H1 (cell line): ENCODE measurements around the gene COL26A1. TPM values are rescaled to one million over a fixed set of nuclear protein-coding genes. Genes with fewer than 3 reads are reported as not detected.

Experiments used
- CTCF ChIA-PET: fragments of 300-600 bp; sonication (Branson Sonifier 250); formaldehyde crosslinking; loops from one replicate; lab custom pipeline; 2021; ENCODE audit not compliant: partially characterized antibody; lab: Charles Lee
- POLR2A ChIA-PET: fragments of 300-600 bp; sonication (Branson Sonifier 250); formaldehyde crosslinking; loops from one replicate; lab custom pipeline; 2021; ENCODE audit warnings: inconsistent platforms; ENCODE audit not compliant: partially characterized antibody; lab: Charles Lee
- DNase-seq, 2 experiments: peaks; one replicate each; pipeline versions ENCODE4 v3.0.0 to v3.0.0-alpha.2; 2010 to 2022; ENCODE audit warnings: low spot score in 2 of 2, low read depth in 1 of 2, mixed read lengths in 1 of 2
- FAIRE-seq: peaks from 2 replicates; lab custom pipeline; 2011; peaks lifted over from hg19 to GRCh38; lab: Jason Lieb, UNC
- H2AFZ ChIP-seq: 2 replicates; pipeline ENCODE4 v1.8.1; 2012; ENCODE audit warnings: low read length, inconsistent platforms
- H2AK5ac ChIP-seq: 2 replicates; pipeline ENCODE4 v1.6.1; 2013; ENCODE audit warnings: low read depth, low read length
- H2BK120ac ChIP-seq: replicated peaks from 2 replicates; pipeline ENCODE3; 2013; ENCODE audit warnings: low read depth, low read length, inconsistent platforms
- H2BK12ac ChIP-seq: 2 replicates; pipeline ENCODE4 v1.6.1; 2013; ENCODE audit warnings: low read depth, low read length
- H2BK15ac ChIP-seq: 2 replicates; pipeline ENCODE4 v1.6.1; 2013; ENCODE audit warnings: low read length
- H2BK20ac ChIP-seq: 2 replicates; pipeline ENCODE4 v1.6.1; 2013; ENCODE audit warnings: low read length
- H2BK5ac ChIP-seq: 2 replicates; pipeline ENCODE4 v1.6.1; 2013; ENCODE audit warnings: low read depth, low read length
- H3K14ac ChIP-seq: 2 replicates; pipeline ENCODE4 v1.6.1; 2013; ENCODE audit warnings: inconsistent platforms; ENCODE audit not compliant: insufficient read length
- H3K18ac ChIP-seq: 2 replicates; pipeline ENCODE4 v1.6.1; 2013; ENCODE audit warnings: low read length; ENCODE audit errors: extremely low read depth
- H3K23ac ChIP-seq: 2 replicates; pipeline ENCODE4 v1.6.1; 2013; ENCODE audit warnings: inconsistent platforms; ENCODE audit not compliant: insufficient read length
- H3K23me2 ChIP-seq: 2 replicates; pipeline ENCODE4 v1.6.1; 2013; ENCODE audit warnings: low read depth, low read length
- H3K27ac ChIP-seq: 2 replicates; pipeline ENCODE4 v1.6.1; 2011; ENCODE audit warnings: low read depth, low read length, inconsistent platforms
- H3K27me3 ChIP-seq, 4 experiments: replicated peaks in 1 of 4; 1 replicate in 1 of 4; 2 replicates in 3 of 4; pipeline versions ENCODE4 v1.6.1 to v1.8.1; 2011 to 2013; ENCODE audit warnings: low read length in 3 of 4, mild to moderate bottlenecking in 3 of 4, inconsistent platforms in 2 of 4, mixed read lengths in 2 of 4, moderate library complexity in 1 of 4; ENCODE audit not compliant: control insufficient read depth in 3 of 4, insufficient read depth in 3 of 4; ENCODE audit errors: extremely low read depth in 1 of 4
- H3K36me3 ChIP-seq, 4 experiments: 2 replicates each; pipeline versions ENCODE4 v1.6.1 to v1.8.1; 2011 to 2013; ENCODE audit warnings: mild to moderate bottlenecking in 4 of 4, low read length in 3 of 4, moderate library complexity in 2 of 4, control low read depth in 1 of 4, inconsistent platforms in 1 of 4; ENCODE audit not compliant: insufficient read depth in 4 of 4, control insufficient read depth in 2 of 4
- H3K4ac ChIP-seq: replicated peaks from 2 replicates; pipeline ENCODE3; 2013; ENCODE audit warnings: low read length, low read depth, mixed read lengths, inconsistent platforms; ENCODE audit not compliant: insufficient read length
- H3K4me1 ChIP-seq, 4 experiments: replicated peaks in 1 of 4; 1 replicate in 1 of 4; 2 replicates in 3 of 4; pipeline versions ENCODE4 v1.6.1 to v1.8.1; 2011 to 2013; ENCODE audit warnings: low read length in 3 of 4, inconsistent platforms in 2 of 4, mixed read lengths in 1 of 4; ENCODE audit not compliant: insufficient read depth in 4 of 4, control insufficient read depth in 3 of 4
- H3K4me2 ChIP-seq, 2 experiments: 2 replicates each; pipeline versions ENCODE4 v1.6.1 to v1.8.1; 2011 to 2013; ENCODE audit warnings: low read depth in 2 of 2, low read length in 2 of 2, control low read depth in 1 of 2, inconsistent platforms in 1 of 2, mild to moderate bottlenecking in 1 of 2; ENCODE audit not compliant: insufficient read depth in 1 of 2
- H3K4me3 ChIP-seq, 4 experiments: fragments of 200-600, 300-600 bp in 1 of 4; sonication (generic), shearing (Covaris generic), sonication (Bioruptor Twin) in 1 of 4; 2 replicates each; pipeline versions ENCODE4 v1.5.1 to v1.8.1; 2011 to 2016; ENCODE audit warnings: low read length in 4 of 4, low read depth in 3 of 4, control low read depth in 2 of 4, inconsistent platforms in 2 of 4, mild to moderate bottlenecking in 2 of 4, mixed read lengths in 1 of 4, moderate library complexity in 1 of 4; ENCODE audit not compliant: insufficient read depth in 2 of 4; ENCODE audit errors: extremely low read depth in 1 of 4
- H3K56ac ChIP-seq: replicated peaks from 2 replicates; pipeline ENCODE3; 2013; ENCODE audit warnings: low read depth, mild to moderate bottlenecking, mixed read lengths, low read length, inconsistent platforms; ENCODE audit not compliant: insufficient read length
- H3K79me1 ChIP-seq: 2 replicates; pipeline ENCODE4 v1.6.1; 2013; ENCODE audit warnings: low read depth, low read length, control low read depth
- H3K79me2 ChIP-seq, 2 experiments: 2 replicates each; pipeline versions ENCODE4 v1.6.1 to v1.8.1; 2012 to 2013; ENCODE audit warnings: low read length in 2 of 2, mild to moderate bottlenecking in 2 of 2, inconsistent platforms in 1 of 2; ENCODE audit not compliant: insufficient read depth in 2 of 2, control insufficient read depth in 1 of 2
- H3K9ac ChIP-seq, 4 experiments: replicated peaks in 1 of 4; 1 replicate in 1 of 4; 2 replicates in 3 of 4; pipeline versions ENCODE4 v1.6.1 to v1.8.1; 2011 to 2013; ENCODE audit warnings: low read depth in 3 of 4, low read length in 3 of 4, control low read depth in 2 of 4, mild to moderate bottlenecking in 2 of 4, moderate library complexity in 2 of 4, inconsistent platforms in 1 of 4; ENCODE audit errors: extremely low read depth in 1 of 4
- H3K9me3 ChIP-seq, 2 experiments: 2 replicates each; pipeline versions ENCODE4 v1.6.1 to v1.8.1; 2012 to 2013; ENCODE audit warnings: mild to moderate bottlenecking in 2 of 2, moderate library complexity in 2 of 2, control low read depth in 1 of 2, inconsistent platforms in 1 of 2, low read depth in 1 of 2, low read length in 1 of 2, mixed read lengths in 1 of 2; ENCODE audit not compliant: insufficient read depth in 2 of 2
- H4K20me1 ChIP-seq, 2 experiments: replicated peaks in 1 of 2; 2 replicates each; pipeline versions ENCODE3 to v1.8.1; 2011 to 2013; ENCODE audit warnings: inconsistent platforms in 2 of 2, low read length in 2 of 2, mild to moderate bottlenecking in 1 of 2; ENCODE audit not compliant: insufficient read depth in 2 of 2, control insufficient read depth in 1 of 2
- H4K5ac ChIP-seq: 2 replicates; pipeline ENCODE4 v1.6.1; 2013; ENCODE audit warnings: low read length, low read depth, mixed read lengths, inconsistent platforms; ENCODE audit not compliant: insufficient read length
- H4K8ac ChIP-seq: 2 replicates; pipeline ENCODE4 v1.8.0; 2013; ENCODE audit warnings: mild to moderate bottlenecking, moderate library complexity, low read length, inconsistent platforms; ENCODE audit not compliant: insufficient read depth; ENCODE audit errors: extremely low read depth
- H4K91ac ChIP-seq: replicated peaks from 2 replicates; pipeline ENCODE3; 2013; ENCODE audit warnings: low read length, mixed read lengths, inconsistent platforms; ENCODE audit not compliant: insufficient read length
- ASH2L ChIP-seq: fragments of 200-600, 300-600 bp; sonication (generic); IDR thresholded peaks from one replicate; pipeline ENCODE4 v1.7.1; 2017; ENCODE audit warnings: low read length
- CHD1 ChIP-seq: IDR thresholded peaks from 2 replicates; pipeline ENCODE4 v1.6.1; 2012; ENCODE audit warnings: low read depth, low read length, improper control_type of control experiment
- EGR1 ChIP-seq: IDR thresholded peaks from 2 replicates; pipeline ENCODE4 v1.6.1; 2011; ENCODE audit warnings: low read depth, low read length, borderline replicate concordance
- FOSL1 ChIP-seq: IDR thresholded peaks from 2 replicates; pipeline ENCODE4 v1.6.1; 2011; ENCODE audit warnings: mild to moderate bottlenecking, low read depth, low read length, moderate library complexity; ENCODE audit not compliant: insufficient read depth
- GTF2F1 ChIP-seq: IDR thresholded peaks from 2 replicates; pipeline ENCODE4 v1.6.1; 2012; ENCODE audit warnings: low read depth, low read length, improper control_type of control experiment, borderline replicate concordance
- RFX5 ChIP-seq: IDR thresholded peaks from 2 replicates; pipeline ENCODE4 v1.6.1; 2011; ENCODE audit warnings: low read depth, low read length, improper control_type of control experiment, borderline replicate concordance
- TAF1 ChIP-seq: IDR thresholded peaks from 2 replicates; pipeline ENCODE4 v1.6.1; 2011; ENCODE audit warnings: mild to moderate bottlenecking, low read depth, low read length
- WGBS, 2 experiments: shearing (Covaris generic) in 1 of 2; methylation state at CpG; one replicate each; pipeline versions ENCODE4 v1.1.6 to v1.1.7; 2013 to 2015; ENCODE audit warnings: low lambda C conversion rate in 2 of 2, mixed read lengths in 2 of 2, inconsistent platforms in 1 of 2, low coverage in 1 of 2, missing lambda C conversion rate in 1 of 2; ENCODE audit not compliant: insufficient replicate concordance in 2 of 2, insufficient coverage in 1 of 2, insufficient read length in 1 of 2; ENCODE audit errors: extremely low coverage in 1 of 2, missing lambda C conversion rate in 1 of 2; 5-methylcytosine and 5-hydroxymethylcytosine counted together
- polyA plus RNA-seq, 7 experiments: library from polyadenylated mRNA; depleted of rRNA in 3 of 7; stranded (reverse) in 5 of 7; unstranded in 2 of 7; fragments of >200 nt in 5 of 7; fragments of 200-250 nt in 2 of 7; gene quantifications; 1 replicate in 5 of 7; 2 replicates in 1 of 7; 4 replicates in 1 of 7; pipeline versions ENCODE4 v1.2.1 to v1.2.3, GENCODE V29; 2011 to 2013; ENCODE audit warnings: missing spikeins in 2 of 7, mixed read lengths in 2 of 7
- total RNA-seq: library from RNA; stranded (reverse); fragmentation: NEBNext Ultra II Directional; extraction: Animal tissue kit (Norgen Biotek cat#: 25700); gene quantifications from 2 replicates; pipeline ENCODE4 v1.2.1, GENCODE V29; 2021
- TF ChIP-seq, protein P1 (sequence below): IDR thresholded peaks from 2 replicates; pipeline ENCODE4 v1.6.1; 2011; ENCODE audit warnings: low read length, improper control_type of control experiment

Gene COL26A1
- total and polyA plus RNA-seq, 2 of the 8 experiments (the other 6 are each of a cell fraction or from before 2014, with no cell fraction given) = 51.1 to 68.8 TPM

GRCh38 chr7:101453617-101454016, 90.9 kb downstream of the COL26A1 start:
- TF ChIP-seq, protein P1, sequence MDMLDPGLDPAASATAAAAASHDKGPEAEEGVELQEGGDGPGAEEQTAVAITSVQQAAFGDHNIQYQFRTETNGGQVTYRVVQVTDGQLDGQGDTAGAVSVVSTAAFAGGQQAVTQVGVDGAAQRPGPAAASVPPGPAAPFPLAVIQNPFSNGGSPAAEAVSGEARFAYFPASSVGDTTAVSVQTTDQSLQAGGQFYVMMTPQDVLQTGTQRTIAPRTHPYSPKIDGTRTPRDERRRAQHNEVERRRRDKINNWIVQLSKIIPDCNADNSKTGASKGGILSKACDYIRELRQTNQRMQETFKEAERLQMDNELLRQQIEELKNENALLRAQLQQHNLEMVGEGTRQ = no peak
- TF ChIP-seq TAF1 = no peak
- no peak for TF ChIP-seq FOSL1
- no peak for TF ChIP-seq ASH2L
- TF ChIP-seq RFX5 = no peak
- no peak for TF ChIP-seq GTF2F1
- no peak for TF ChIP-seq CHD1
- no peak for TF ChIP-seq EGR1
- no peak overlapping the region for H2BK15ac ChIP-seq
- H2BK20ac ChIP-seq = no peak overlapping the region
- FAIRE-seq = no peak
- H3K4me3 ChIP-seq = no peak overlapping the region
- no peak overlapping the region for H3K14ac ChIP-seq
- no peak overlapping the region for H2BK120ac ChIP-seq
- 89% methylated on average over 5 of the region's 5 CpGs; no CpG with 5 or more reads in 1 of the 2 experiments for WGBS, 2 experiments
- H3K4ac ChIP-seq = no peak overlapping the region
- peaks cover 0 to 3% (median 1%) of the 10 kb centered on the region in 4 experiments; a peak in 2 of 8 replicates for H3K36me3 ChIP-seq
- ChIA-PET POLR2A (no interaction called here), CTCF (interaction anchor here (1.1 kb wide), 1 partner anchor 15 kb away, joined by 3 read pairs; no protein-coding TSS in a partner anchor)
- H3K27me3 ChIP-seq = 0 out of 7 replicates have a peak, but pooled peaks cover 0 to 2% (median 0%) of the 10 kb centered on the region in 4 experiments
- no peak overlapping the region for H3K23ac ChIP-seq
- no peak overlapping the region for H3K56ac ChIP-seq
- no peak overlapping the region for H4K8ac ChIP-seq
- H4K5ac ChIP-seq = no peak overlapping the region
- H4K91ac ChIP-seq = no peak overlapping the region
- H2BK5ac ChIP-seq = no peak overlapping the region
- H3K79me2 ChIP-seq = no peaks in the 10 kb centered on the region
- no peak overlapping the region for H2AK5ac ChIP-seq
- no peaks in the 10 kb centered on the region for H3K79me1 ChIP-seq
- DNase-seq = no peak
- peaks cover 0 to 3% of the 10 kb centered on the region in 2 experiments for H4K20me1 ChIP-seq
- H3K9ac ChIP-seq = no peak overlapping the region
- no peak overlapping the region for H3K4me2 ChIP-seq
- no peaks in the 10 kb centered on the region for H3K9me3 ChIP-seq
- no peak overlapping the region for H3K18ac ChIP-seq
- no peaks in the 10 kb centered on the region for H3K4me1 ChIP-seq
- no peak overlapping the region for H3K27ac ChIP-seq
- no peaks in the 10 kb centered on the region for H3K23me2 ChIP-seq
- no peak overlapping the region for H2BK12ac ChIP-seq
- no peak overlapping the region for H2AFZ ChIP-seq
